ENCODE measurements around the gene IL13RA1. TPM values are rescaled to one million over a fixed set of nuclear protein-coding genes. Genes with fewer than 3 reads are reported as not detected.
"Not testable (repeated sequence)": the region's sequence is repeated elsewhere in the genome, so short reads cannot be mapped to it uniquely, and the experiment has no call there.

Gene IL13RA1
- total and polyA plus RNA-seq, 8 donors = 9.2 to 46.8 (median 19.2) TPM

- ATAC-seq (no peak), DNase-seq (no peak), FAIRE-seq (no peak)
- H3K4me3 ChIP-seq = no peak overlapping the region
- WGBS, 2 donors = 77 to 87% methylated on average over 4 of the region's 4 CpGs
- no peaks in the 10 kb centered on the region for H3K27me3 ChIP-seq
- intact Hi-C loops (cut with DNase I) = no loop called here
- H3K27ac ChIP-seq = no peak overlapping the region
- no peaks in the 10 kb centered on the region for H3K4me1 ChIP-seq
- H3K36me3 ChIP-seq = no peaks in the 10 kb centered on the region
- no peaks in the 10 kb centered on the region for H3K9me3 ChIP-seq
- TF ChIP-seq CTCF (IDR thresholded peaks at IDR 0.05) = no peak
Observed at GRCh38 chrX:118706681-118707080, 20.7 kb upstream of the IL13RA1 start.

DNA sequence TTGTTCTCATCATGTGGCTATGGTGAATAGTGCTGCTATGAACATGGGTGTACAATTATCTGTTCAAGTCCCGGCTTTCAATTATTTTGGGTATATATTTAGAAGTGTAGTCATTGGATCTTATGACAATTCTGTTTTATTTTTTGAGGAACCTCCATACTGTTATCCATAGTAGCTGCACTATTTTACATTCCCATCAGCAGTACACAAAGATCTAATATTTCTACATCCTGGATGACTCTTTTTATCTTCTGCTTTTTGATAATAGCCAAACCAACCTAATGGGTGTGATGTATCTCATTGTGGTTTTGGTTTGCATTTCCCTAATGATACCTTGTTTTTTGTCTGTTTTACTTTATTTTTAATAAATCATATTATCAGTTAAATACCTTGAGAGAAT is 12.9 kb upstream of the IL13RA1 start:
- no peaks in the 10 kb centered on the region for H3K4me1 ChIP-seq
- no peak for FAIRE-seq
- DNase-seq = no peak
- H3K4me3 ChIP-seq = no peak overlapping the region
- H3K9me3 ChIP-seq = no peaks in the 10 kb centered on the region
- H3K27ac ChIP-seq = no peak overlapping the region
- WGBS, 2 donors = 88 to 89% methylated on average over 1 of the region's 1 CpG
- no peaks in the 10 kb centered on the region for H3K27me3 ChIP-seq
- intact Hi-C loops (cut with DNase I) = no loop called here
- TF ChIP-seq CTCF (IDR thresholded peaks at IDR 0.05) = no peak
- no peaks in the 10 kb centered on the region for H3K36me3 ChIP-seq
- no peak for ATAC-seq

GRCh38 chrX:118715917-118716316 is 11.5 kb upstream of the IL13RA1 start:
- H3K27me3 ChIP-seq; FAIRE-seq; H3K4me3 ChIP-seq; intact Hi-C loops (cut with DNase I); H3K9me3 ChIP-seq; H3K36me3 ChIP-seq; DNase-seq; ATAC-seq; H3K27ac ChIP-seq; H3K4me1 ChIP-seq: not testable (repeated sequence)
- WGBS, 2 donors = 88 to 95% methylated on average over 14 of the region's 14 CpGs

GRCh38 chrX:118716833-118717232 is 10.6 kb upstream of the IL13RA1 start:
- DNase-seq = peak in 1 of 6 donors; percentile 44
- H3K4me3 ChIP-seq; FAIRE-seq; H3K9me3 ChIP-seq; H3K4me1 ChIP-seq; H3K27ac ChIP-seq; ATAC-seq; H3K27me3 ChIP-seq; intact Hi-C loops (cut with DNase I); H3K36me3 ChIP-seq: not testable (repeated sequence)
- WGBS, 2 donors = 91 to 94% methylated on average over 17 to 28 of the region's 28 CpGs

DNA sequence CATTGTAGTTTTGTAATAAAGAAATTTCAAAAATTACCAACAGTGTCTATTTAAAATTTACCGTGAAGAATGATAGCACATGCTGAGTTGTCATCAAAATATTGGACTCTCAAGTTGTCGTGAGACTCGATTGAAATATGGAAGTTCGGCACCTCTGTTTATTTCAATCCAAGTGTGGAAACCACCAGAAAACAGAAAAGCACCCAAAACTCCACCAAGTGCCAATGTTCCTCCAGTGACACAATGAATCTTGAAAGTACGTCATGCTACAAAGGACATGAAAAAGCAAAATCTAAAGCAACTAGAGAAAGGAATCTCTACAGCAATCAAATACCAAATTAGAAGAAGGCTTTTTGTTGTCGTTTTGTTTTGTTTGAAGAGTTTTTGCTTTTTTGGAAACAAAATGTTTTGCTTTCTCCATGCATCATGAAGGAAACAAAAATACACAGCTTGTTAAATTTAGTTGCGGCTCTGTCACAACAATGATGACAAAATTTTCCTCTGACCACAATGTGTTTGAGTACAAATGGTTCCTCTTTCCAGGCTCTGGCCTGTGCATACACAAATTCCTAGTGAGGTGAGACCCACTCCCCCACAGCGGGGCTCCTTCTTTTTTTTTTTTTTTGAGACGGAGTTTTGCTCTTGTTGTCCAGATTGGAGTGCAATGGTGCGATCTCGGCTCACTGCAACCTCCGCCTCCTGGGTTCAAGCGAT is 9.6 kb upstream of the IL13RA1 start:
- H3K4me1 ChIP-seq = no peaks in the 10 kb centered on the region
- H3K27ac ChIP-seq = no peak overlapping the region
- intact Hi-C loops (cut with DNase I) = no loop called here
- H3K27me3 ChIP-seq = no peaks in the 10 kb centered on the region
- 85 to 87% methylated on average over 13 of the region's 13 CpGs for WGBS, 2 donors
- no peak for FAIRE-seq
- no peak for TF ChIP-seq CTCF (IDR thresholded peaks at IDR 0.05)
- no peaks in the 10 kb centered on the region for H3K9me3 ChIP-seq
- H3K36me3 ChIP-seq = no peaks in the 10 kb centered on the region
- H3K4me3 ChIP-seq = no peak overlapping the region
- ATAC-seq = peak in 2 of 4 donors; percentile 67 to 75
- DNase-seq = no peak

- Histone ChIP-seq H3K4me1 (no peaks in the 10 kb centered on the region), H3K4me3 (no peak overlapping the region), H3K27me3 (no peaks in the 10 kb centered on the region), H3K36me3 (no peaks in the 10 kb centered on the region), H3K27ac (no peak overlapping the region), H3K9me3 (no peaks in the 10 kb centered on the region)
- DNase-seq = no peak
- FAIRE-seq = no peak
- intact Hi-C loops (cut with DNase I) = no loop called here
- TF ChIP-seq CTCF (IDR thresholded peaks at IDR 0.05) = no peak
- peak in 2 of 4 donors; percentile 52 to 63 for ATAC-seq
- WGBS, 2 donors = 73 to 74% methylated on average over 2 of the region's 2 CpGs
Observed at GRCh38 chrX:118718737-118719136, 8.7 kb upstream of the IL13RA1 start.
